AG10803 (cell line): ENCODE results near the gene IL1RAPL2.
"Not testable (repeated sequence)": the region's sequence is repeated elsewhere in the genome, so short reads cannot be mapped to it uniquely, and the experiment has no call there.

ENCODE experiments used
- DNase-seq: peaks from one replicate; pipeline ENCODE4 v3.0.0; 2010; ENCODE audit warnings: low read depth
- H3K4me3 ChIP-seq: 2 replicates; pipeline ENCODE4 v1.5.1; 2011; ENCODE audit warnings: mild to moderate bottlenecking, low read length, control low read depth
- TF ChIP-seq, protein P1 (sequence below): conservative IDR thresholded peaks from 2 replicates; pipeline ENCODE4 v1.5.1; 2011; ENCODE audit warnings: mild to moderate bottlenecking, low read length, control low read depth, inconsistent platforms

Gene IL1RAPL2

DNA sequence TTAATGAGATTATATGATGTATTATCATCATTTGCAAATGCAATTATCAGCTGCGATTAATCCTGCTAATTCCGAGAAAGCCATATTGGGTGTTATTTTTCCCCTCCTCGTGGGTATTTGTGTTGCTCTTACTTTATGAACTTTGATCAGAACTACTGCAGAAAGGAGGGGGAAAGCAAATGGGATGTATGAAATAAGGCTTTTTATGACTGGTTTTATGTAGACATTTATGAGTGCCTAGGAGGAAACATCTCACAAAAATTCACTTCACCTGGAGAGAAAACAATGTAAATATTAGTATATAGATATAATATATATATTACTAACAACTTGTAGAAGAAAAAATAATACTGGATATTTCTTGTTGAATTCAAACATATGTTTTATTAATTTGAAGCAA lies 440.1 kb downstream of the IL1RAPL2 start:
- DNase-seq, result no peak
- TF ChIP-seq, protein P1, sequence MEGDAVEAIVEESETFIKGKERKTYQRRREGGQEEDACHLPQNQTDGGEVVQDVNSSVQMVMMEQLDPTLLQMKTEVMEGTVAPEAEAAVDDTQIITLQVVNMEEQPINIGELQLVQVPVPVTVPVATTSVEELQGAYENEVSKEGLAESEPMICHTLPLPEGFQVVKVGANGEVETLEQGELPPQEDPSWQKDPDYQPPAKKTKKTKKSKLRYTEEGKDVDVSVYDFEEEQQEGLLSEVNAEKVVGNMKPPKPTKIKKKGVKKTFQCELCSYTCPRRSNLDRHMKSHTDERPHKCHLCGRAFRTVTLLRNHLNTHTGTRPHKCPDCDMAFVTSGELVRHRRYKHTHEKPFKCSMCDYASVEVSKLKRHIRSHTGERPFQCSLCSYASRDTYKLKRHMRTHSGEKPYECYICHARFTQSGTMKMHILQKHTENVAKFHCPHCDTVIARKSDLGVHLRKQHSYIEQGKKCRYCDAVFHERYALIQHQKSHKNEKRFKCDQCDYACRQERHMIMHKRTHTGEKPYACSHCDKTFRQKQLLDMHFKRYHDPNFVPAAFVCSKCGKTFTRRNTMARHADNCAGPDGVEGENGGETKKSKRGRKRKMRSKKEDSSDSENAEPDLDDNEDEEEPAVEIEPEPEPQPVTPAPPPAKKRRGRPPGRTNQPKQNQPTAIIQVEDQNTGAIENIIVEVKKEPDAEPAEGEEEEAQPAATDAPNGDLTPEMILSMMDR, result no peak
- H3K4me3 ChIP-seq, result no peak overlapping the region

DNA sequence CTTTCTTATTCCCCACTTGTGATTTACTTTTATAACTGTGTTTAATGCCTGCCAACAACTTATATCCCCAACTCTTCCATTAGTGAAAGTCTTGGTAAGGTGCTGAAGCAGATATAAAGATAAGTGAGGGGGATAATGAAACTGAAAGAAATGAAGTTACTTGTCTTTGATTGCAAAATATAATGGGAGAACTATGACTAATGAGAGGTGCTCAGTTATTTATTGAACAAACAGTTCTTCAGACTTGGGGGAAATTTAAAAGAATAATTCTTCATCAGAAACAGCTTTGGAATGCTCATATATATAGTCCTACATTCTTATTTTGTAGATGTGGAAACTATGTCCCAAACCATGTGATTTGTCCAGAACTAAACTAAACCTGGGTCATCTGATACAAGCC lies 441.0 kb downstream of the IL1RAPL2 start:
- TF ChIP-seq, protein P1, result no peak
- no peak for DNase-seq
- no peak overlapping the region for H3K4me3 ChIP-seq

DNA sequence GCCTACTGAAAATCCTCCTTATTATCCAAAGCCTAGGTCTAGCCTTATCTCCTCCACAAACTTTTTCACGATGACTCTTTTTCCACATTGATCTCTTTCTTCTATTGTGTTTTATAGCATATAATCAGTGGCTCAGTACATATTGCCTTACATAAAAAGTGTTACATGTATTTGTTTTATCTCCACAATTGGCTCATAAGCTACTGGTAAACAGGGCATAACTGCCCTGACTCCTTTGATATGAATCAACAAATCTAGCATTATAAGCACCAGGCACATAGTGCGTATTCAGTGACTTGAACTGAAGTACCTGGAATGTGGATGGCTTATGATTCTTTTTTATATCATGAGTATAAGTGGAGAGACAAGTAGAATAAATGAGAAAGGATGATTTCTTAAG lies 447.7 kb downstream of the IL1RAPL2 start:
- no peak for DNase-seq
- TF ChIP-seq, protein P1, result no peak
- H3K4me3 ChIP-seq, result no peak overlapping the region

DNA sequence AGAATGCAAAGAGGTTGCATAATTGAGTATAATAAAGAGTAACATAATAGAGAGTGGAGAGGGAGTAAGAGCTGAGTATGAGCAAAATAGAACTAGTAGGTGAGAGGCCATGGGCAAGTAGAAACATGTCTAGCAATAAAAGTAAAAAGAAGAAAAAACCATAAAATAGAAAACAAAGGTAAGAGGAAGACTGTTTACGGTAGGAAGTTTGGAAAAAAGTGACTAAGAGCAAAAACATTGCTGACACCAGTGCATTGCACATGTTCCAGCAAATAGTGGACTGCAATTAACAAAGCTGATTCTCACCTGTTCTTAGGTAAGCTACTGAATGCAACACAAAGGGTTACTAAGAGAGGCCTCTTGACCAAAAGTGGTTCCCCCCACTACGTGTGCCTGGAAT lies 451.6 kb downstream of the IL1RAPL2 start:
- TF ChIP-seq, protein P1, result no peak
- no peak overlapping the region for H3K4me3 ChIP-seq
- no peak for DNase-seq

DNA sequence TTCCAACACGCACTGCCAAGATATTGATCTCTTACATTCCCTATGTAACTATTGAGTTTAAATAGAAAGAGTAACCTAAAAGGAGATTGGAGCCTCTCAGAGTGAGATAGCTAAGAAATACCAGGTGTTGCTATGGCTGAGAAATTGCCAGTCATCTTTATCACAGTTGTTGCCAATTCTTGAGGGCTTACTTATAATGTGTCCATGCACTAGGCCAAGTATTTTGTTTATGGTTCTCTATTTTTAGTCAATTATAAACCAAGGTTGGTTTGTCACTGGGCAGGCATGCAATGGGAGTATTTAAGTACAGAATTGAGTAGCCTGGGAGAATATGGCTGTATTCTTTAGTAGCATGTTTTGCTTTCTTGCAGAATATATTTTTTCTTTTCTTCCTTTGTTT lies 452.9 kb downstream of the IL1RAPL2 start:
- TF ChIP-seq, protein P1, result no peak
- H3K4me3 ChIP-seq, result no peak overlapping the region
- no peak for DNase-seq

DNA sequence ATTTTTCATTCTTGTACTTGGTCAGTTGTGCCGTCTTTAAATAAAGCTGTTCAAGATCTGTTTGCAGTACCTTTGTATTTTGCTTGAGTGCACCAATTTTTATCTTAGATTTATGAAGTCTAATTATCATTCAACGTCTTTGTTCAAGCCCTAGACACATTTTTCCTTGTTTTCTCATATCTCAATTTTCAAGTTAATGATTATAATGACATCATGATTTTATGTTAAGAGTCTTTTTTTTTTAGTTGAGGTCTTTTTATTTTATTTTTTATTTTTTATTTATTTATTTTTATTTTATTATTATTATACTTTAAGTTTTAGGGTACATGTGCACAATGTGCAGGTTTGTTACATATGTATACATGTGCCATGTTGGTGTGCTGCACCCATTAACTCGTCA lies 463.0 kb downstream of the IL1RAPL2 start:
- not testable (repeated sequence) for H3K4me3 ChIP-seq, DNase-seq

DNA sequence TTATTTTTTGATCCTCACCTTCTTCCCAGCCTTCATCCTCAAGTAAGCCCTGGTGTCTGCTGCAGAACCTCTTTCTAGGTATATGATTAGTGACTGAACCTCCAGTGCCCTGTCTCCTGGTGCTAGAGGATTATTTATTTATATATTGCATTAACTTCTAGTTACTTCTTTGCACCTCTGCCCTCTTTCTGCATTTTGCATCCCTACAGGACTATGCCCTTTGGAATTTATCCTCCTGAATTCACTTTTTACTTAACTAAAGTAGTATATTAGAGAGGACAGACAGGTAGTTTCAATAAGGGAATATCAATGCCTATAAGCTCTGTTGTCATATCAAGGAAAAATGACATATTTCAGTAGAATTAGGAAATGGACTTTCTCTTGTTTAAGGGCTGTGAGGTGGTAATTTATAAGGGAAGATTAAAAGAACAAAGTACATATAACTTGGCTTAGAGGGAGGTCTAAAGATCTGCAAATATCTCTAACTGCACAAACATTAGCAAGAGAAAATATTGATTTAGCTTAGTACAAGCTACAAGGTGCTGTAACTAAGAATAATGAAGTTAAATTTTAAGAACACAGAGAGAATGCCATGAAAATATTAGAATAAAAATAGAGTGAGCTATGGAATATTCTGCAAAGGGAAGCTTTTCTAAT lies 472.8 kb downstream of the IL1RAPL2 start:
- TF ChIP-seq, protein P1, result no peak
- DNase-seq, result no peak
- no peak overlapping the region for H3K4me3 ChIP-seq

DNA sequence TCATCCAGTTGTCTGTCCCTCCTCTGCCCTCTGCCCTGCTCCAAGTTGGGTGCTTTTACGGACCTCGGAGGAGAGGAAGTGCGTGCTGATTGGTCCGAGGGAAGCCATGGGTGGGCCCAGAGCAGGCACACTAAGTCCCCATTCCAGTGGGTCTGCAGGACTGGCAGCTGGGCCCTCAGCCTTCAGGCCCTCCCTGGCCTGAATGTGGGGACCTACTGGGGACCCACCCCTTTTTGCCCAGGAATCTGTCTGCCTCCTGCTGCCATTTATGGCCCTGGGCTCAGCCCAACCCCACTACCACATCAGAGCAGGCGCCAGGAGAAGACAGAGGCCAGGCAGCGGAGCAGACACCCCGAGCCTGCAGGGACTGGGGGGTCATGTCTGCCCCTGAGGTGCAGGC lies 484.9 kb downstream of the IL1RAPL2 start:
- DNase-seq, result no peak
- H3K4me3 ChIP-seq, result no peak overlapping the region
- TF ChIP-seq, protein P1, result no peak
